ENCODE data around the gene USP3.

- TF ChIP-seq CTCF (IDR thresholded peaks at IDR 0.05; ENCODE audit: low read depth, low read length, poor library complexity, severe bottlenecking), result no peak
- no peak for TF ChIP-seq EZH2phosphoT487 (IDR thresholded peaks at IDR 0.05; ENCODE audit: borderline replicate concordance, low read length)
These were observed 55.4 kb downstream of the USP3 start for GRCh38 chr15:63559753-63560152.

All from DOHH2 (cell line).